ENCODE results near the gene CTXN1. TPM values are rescaled to one million over a fixed set of nuclear protein-coding genes. Genes with fewer than 3 reads are reported as not detected.
A peak's percentile ranks its signal among the peaks of the same experiment; 100 is the strongest.

The CTXN1 gene
- total RNA-seq = 10 to 100 TPM in 1 of 2 donors, 1 to 10 TPM in 1; 4.3 to 14.7 TPM
- 100 to 1,000 TPM; 161 to 182 TPM for polyA plus RNA-seq (ENCODE audit: insufficient read length in 2 of 2)
- long read RNA-seq, donor 1, transcript CTXN1-201 (2 exons, 1,274 nt) = major isoform, 143 of 150 reads
- long read RNA-seq, donor 1, partial matches to known transcripts = 0 of 150 reads
- long read RNA-seq, donor 1, other reads (novel, unspliced or antisense) = 7 of 150 reads
- long read RNA-seq, donor 2, transcript CTXN1-201 (2 exons, 1,274 nt) = major isoform, 95 of 95 reads
- long read RNA-seq, donor 2, partial matches to known transcripts = 0 of 95 reads
- long read RNA-seq, donor 2, other reads (novel, unspliced or antisense) = 0 of 95 reads
- long read RNA-seq, donor 3, transcript CTXN1-201 (2 exons, 1,274 nt) = major isoform, 103 of 103 reads
- long read RNA-seq, donor 3, partial matches to known transcripts = 0 of 103 reads
- long read RNA-seq, donor 3, other reads (novel, unspliced or antisense) = 0 of 103 reads
- long read RNA-seq, donor 4, transcript CTXN1-201 (2 exons, 1,274 nt) = major isoform, 11 of 11 reads
- long read RNA-seq, donor 4, partial matches to known transcripts = 0 of 11 reads
- long read RNA-seq, donor 4, other reads (novel, unspliced or antisense) = 0 of 11 reads

DNA sequence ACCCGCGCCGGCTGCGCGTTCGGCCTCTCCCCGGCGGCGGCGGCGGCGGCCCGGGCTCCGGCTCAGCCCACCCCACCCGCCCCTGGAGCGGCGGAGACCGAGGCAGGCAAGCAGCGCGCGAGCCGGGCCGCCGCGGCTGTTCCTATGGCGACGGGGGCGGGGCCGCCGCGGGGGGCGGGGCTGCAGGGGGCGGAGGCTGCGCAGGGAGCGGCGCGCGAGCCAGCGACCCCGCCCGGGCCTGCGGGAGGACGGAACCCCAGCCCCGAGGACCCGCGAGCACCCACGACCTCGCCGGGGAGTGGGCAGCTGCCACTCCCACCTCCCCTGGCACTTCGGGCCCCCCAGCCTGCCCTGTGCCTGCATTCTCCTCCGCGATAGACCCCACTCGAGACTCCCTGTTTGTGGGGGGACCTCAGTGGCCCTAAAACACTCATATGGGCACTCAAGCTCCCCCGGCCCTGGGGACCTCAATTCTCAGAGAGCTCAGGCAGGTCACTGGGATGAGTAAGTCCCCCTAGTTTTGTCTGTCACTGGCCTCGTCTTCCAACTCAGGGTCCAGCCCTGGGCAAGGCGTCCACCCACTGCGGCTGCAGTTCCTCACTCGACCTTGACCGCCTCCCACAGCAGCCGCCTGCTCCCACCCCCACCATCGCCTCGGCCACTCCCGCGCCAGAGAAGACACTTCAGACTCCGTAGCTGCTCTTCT lies at the start of gene CTXN1:
Gene CTXN1, minus strand, starts transcription at position 115 of the 706 bp plus-strand sequence. CDS start 597 bp downstream, outside the sequence.
- no peaks in the 10 kb centered on the region for H3K27me3 ChIP-seq (ENCODE audit: control insufficient read depth, insufficient read depth, low read length)
- H3K4me3 ChIP-seq (ENCODE audit: low read depth, low read length) = peak within 1 kb of the TSS; percentile 52
- peak within 1 kb of the TSS; percentile 29 for H3K27ac ChIP-seq (ENCODE audit: low read depth, low read length)

DNA sequence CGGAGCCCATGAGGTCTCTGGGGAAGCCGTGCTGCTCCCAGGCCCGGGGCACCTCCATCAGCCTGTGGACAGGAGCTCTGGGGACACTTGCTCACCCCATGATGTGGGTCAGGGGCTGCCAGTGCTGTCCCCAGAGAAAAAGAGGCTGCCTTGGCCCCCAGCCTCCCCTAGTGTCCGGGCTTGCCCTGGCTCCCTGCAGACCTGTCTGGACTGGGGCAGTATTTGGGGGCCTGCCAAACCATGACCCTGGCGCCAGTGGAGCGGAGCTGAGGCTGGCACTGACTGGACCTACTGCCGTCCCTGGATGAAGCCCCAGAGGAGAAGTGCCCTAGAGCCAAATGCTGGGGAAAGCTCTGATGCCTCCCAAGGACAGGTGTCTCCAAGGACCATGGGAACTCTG lies 49.1 kb upstream of the CTXN1 start:
- 67% methylated on average over 7 of the region's 7 CpGs for WGBS (ENCODE audit: insufficient coverage)
- Histone ChIP-seq H3K27ac (ENCODE audit: low read depth, low read length) (no peak overlapping the region), H3K9me3 (ENCODE audit: control insufficient read depth, insufficient read depth, low read length) (no peaks in the 10 kb centered on the region), H3K27me3 (ENCODE audit: control insufficient read depth, insufficient read depth, low read length) (no peaks in the 10 kb centered on the region), H3K4me1 (ENCODE audit: control insufficient read depth, insufficient read depth, low read length) (peaks cover 15% of the 10 kb centered on the region), H3K36me3 (ENCODE audit: control insufficient read depth, insufficient read depth, low read length) (peaks cover 93% of the 10 kb centered on the region), H3K4me3 (ENCODE audit: low read depth, low read length) (no peak overlapping the region)
- DNase-seq (ENCODE audit: low read depth in 4 of 6, low spot score in 6 of 6) = peak in 1 of 6 donors; percentile 60

More for the DNA sequence above, at the start of gene CTXN1:
- peaks cover 80% of the 10 kb centered on the region for H3K36me3 ChIP-seq (ENCODE audit: control insufficient read depth, insufficient read depth, low read length)
- H3K9me3 ChIP-seq (ENCODE audit: control insufficient read depth, insufficient read depth, low read length) = no peaks in the 10 kb centered on the region
- peaks cover 74% of the 10 kb centered on the region for H3K4me1 ChIP-seq (ENCODE audit: control insufficient read depth, insufficient read depth, low read length)
- DNase-seq (ENCODE audit: low read depth in 4 of 6, low spot score in 6 of 6) = peak in 5 of 6 donors; percentile 63 to 90 (median 71)
- 2% methylated on average over 65 of the region's 65 CpGs for whole genome bisulfite sequencing (ENCODE audit: insufficient coverage)

DNA sequence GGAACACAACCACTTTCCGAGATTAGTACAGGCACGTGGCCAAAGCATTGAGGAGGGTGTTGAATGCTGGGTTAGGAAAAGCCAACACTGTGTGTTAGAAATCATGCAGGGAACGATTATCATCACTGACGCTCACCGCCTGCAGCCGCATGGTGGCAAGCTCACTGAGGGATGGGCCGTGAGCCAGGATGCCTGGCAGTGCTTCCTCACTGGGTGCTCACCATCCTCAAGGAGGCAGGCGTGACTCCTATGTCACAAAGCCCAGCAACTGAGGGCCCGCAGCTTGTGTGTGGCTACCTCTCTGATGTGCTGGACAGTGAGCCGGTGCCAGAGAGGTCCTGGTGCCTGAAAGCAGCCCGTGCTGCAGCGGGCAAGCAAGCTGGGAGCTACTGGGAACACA lies 47.9 kb upstream of the CTXN1 start:
- Histone ChIP-seq H3K4me1 (ENCODE audit: control insufficient read depth, insufficient read depth, low read length) (peaks cover 15% of the 10 kb centered on the region), H3K36me3 (ENCODE audit: control insufficient read depth, insufficient read depth, low read length) (peaks cover 92% of the 10 kb centered on the region), H3K9me3 (ENCODE audit: control insufficient read depth, insufficient read depth, low read length) (no peaks in the 10 kb centered on the region), H3K27me3 (ENCODE audit: control insufficient read depth, insufficient read depth, low read length) (no peaks in the 10 kb centered on the region), H3K27ac (ENCODE audit: low read depth, low read length) (no peak overlapping the region), H3K4me3 (ENCODE audit: low read depth, low read length) (no peak overlapping the region)
- WGBS (ENCODE audit: insufficient coverage) = 81% methylated on average over 12 of the region's 12 CpGs
- peak in 2 of 6 donors; percentile 4 to 85 for DNase-seq (ENCODE audit: low read depth in 4 of 6, low spot score in 6 of 6)

DNA sequence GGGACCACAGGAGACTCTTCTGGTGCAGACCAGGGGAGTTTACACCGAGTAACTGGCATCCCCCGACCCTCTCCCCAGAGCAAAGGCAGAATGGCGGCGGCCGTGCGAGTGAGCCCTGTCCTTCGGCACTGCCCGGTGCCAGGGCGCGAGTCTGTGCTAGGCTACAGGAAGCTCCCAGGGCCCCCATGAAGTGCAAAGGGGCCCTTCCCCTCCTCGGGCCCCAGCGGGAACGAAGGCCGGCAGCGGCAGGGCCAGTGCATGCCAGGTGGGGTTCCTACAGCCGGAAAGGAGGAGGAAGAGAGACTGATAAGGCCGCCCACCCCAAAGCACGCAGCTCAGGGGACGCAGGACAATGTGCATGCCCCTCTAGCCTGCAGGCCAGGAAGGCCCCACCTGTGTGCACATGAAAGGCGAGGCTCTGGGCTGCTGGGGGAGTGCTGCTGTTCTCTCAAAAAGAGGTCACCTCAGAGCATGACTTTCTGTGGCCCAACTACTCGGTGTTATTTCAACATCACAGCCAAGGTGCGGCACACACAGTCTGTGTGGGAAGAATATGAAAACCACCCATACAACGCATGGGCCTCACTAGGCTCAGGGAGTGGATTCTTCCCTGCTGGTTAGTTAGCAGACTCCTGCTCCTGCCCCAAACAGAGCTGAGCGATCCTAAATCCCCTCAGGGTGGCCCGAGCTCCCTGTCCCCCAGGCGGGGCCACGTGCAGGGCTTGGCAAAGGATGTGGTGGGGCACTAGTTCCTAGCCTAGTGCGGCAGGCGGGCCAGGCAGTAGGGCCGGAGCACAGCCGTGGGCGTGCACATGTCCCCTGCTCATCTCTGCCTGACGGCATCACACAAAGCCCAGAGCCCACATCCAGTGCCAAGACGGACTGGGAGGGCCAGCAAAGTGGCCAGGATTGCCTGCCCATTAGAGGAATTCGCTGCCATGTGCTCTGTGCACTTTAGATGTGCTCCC lies 45.9 kb upstream of the CTXN1 start:
- Histone ChIP-seq H3K4me3 (ENCODE audit: low read depth, low read length) (no peak overlapping the region), H3K27ac (ENCODE audit: low read depth, low read length) (no peak overlapping the region), H3K9me3 (ENCODE audit: control insufficient read depth, insufficient read depth, low read length) (no peaks in the 10 kb centered on the region), H3K4me1 (ENCODE audit: control insufficient read depth, insufficient read depth, low read length) (peaks cover 15% of the 10 kb centered on the region), H3K27me3 (ENCODE audit: control insufficient read depth, insufficient read depth, low read length) (no peaks in the 10 kb centered on the region), H3K36me3 (ENCODE audit: control insufficient read depth, insufficient read depth, low read length) (peaks cover 90% of the 10 kb centered on the region)
- 88% methylated on average over 31 of the region's 35 CpGs for WGBS (ENCODE audit: insufficient coverage)
- DNase-seq (ENCODE audit: low read depth in 4 of 6, low spot score in 6 of 6) = no peak

DNA sequence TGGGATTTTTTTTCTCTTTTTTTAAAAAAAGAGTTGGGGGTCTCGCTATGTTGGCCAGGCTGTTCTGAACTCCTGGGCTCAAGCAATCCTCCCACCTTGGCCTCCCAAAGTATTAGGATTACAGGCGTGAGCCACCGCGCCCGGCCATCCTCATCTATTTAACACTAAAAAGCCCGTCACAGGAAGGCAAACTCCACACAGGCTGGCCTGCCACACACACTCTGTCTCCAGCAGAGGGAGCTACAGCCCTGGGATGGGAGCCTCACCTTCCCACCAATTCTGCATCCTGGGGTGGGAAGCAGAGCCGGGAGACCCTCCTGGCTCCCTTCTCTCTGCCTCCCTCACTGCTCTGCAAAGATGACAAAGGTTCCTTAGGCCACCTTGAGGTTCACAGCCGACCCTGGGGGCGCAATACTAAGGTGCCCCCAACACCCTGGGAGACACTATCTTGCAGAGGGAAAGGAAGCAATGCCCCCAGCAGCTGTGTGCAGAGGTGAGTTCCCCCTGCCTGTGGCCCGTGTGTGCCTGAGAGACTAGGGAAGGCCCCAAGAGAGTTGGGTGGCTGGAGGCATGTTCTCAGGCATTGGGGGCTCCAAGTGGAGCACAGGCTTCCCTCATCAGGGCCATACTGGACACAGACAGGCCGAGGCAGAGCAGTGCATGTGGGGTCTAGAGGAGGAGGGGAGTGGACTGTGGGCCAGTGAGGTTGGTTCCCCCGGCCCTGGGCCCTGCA lies 44.9 kb upstream of the CTXN1 start:
- Histone ChIP-seq H3K4me3 (ENCODE audit: low read depth, low read length) (no peak overlapping the region), H3K27me3 (ENCODE audit: control insufficient read depth, insufficient read depth, low read length) (no peaks in the 10 kb centered on the region), H3K4me1 (ENCODE audit: control insufficient read depth, insufficient read depth, low read length) (peaks cover 15% of the 10 kb centered on the region), H3K36me3 (ENCODE audit: control insufficient read depth, insufficient read depth, low read length) (peaks cover 93% of the 10 kb centered on the region), H3K9me3 (ENCODE audit: control insufficient read depth, insufficient read depth, low read length) (no peaks in the 10 kb centered on the region), H3K27ac (ENCODE audit: low read depth, low read length) (no peak overlapping the region)
- 49% methylated on average over 9 of the region's 12 CpGs for WGBS (ENCODE audit: insufficient coverage)
- peak in 5 of 6 donors; percentile 3 to 77 (median 15) for DNase-seq (ENCODE audit: low read depth in 4 of 6, low spot score in 6 of 6)

DNA sequence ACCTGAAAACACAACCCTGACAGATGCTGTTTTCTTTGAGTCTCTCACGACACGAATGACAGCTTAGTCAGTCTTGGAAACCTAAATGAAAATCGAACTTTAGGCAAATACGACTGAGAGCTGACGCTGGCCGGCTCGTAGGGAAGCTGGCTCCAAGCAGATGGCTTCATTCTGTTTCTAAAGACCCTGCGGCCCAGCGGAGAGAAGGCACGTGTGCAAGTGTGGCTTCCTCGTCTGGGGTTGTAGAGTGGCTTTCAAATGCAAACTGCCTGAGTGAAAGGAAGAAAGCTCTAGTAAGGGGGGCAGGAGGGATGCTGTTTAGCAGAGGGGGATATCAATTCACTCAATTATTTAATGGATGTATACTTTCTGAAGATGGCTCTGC lies 43.6 kb upstream of the CTXN1 start:
- WGBS (ENCODE audit: insufficient coverage) = 55% methylated on average over 11 of the region's 11 CpGs
- peak in 1 of 6 donors; percentile 78 for DNase-seq (ENCODE audit: low read depth in 4 of 6, low spot score in 6 of 6)
- Histone ChIP-seq H3K27ac (ENCODE audit: low read depth, low read length) (no peak overlapping the region), H3K36me3 (ENCODE audit: control insufficient read depth, insufficient read depth, low read length) (peaks cover 94% of the 10 kb centered on the region), H3K27me3 (ENCODE audit: control insufficient read depth, insufficient read depth, low read length) (no peaks in the 10 kb centered on the region), H3K4me3 (ENCODE audit: low read depth, low read length) (no peak overlapping the region), H3K9me3 (ENCODE audit: control insufficient read depth, insufficient read depth, low read length) (no peaks in the 10 kb centered on the region), H3K4me1 (ENCODE audit: control insufficient read depth, insufficient read depth, low read length) (peaks cover 7% of the 10 kb centered on the region)

DNA sequence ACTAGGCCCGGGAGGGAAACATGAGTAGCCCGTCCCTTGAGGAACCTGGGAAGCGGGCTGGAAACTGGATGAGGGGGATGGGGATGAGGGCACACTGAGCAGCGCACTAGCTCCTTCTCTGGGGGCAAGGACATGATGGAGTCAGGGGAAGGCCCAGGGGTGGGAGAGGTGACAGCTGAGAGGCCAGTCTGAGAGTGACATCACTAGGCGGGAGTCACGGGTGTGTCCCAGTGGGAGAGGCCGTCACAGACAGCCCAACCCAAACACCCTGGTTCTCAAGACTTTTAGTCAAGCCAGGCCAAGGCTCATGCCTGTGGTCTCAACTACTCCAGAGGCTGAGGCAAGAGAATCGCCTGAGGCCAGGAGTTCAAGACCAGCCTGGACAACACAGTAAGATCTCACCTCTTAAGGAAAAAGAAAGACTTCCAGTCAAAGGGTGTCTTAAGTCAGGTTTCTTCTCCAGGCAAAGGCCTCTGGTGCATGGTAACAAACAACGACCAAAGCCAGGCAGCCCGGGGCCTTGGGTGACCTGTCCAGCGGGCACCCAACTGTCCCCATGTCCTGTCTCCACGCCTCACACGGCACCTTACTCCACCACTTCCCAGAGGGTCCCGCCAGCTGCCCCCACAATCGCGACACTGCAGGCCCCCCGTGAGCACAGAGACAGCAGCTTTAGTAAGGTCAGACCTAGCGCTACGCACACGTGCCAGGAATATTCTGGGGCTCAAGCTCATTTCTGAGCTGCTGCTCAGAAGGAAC lies 43.0 kb upstream of the CTXN1 start:
- 93% methylated on average over 17 of the region's 20 CpGs for WGBS (ENCODE audit: insufficient coverage)
- peaks cover 94% of the 10 kb centered on the region for H3K36me3 ChIP-seq (ENCODE audit: control insufficient read depth, insufficient read depth, low read length)

More for the DNA sequence above, 43.0 kb upstream of the CTXN1 start:
- no peak for DNase-seq (ENCODE audit: low read depth in 4 of 6, low spot score in 6 of 6)
- H3K27ac ChIP-seq (ENCODE audit: low read depth, low read length) = no peak overlapping the region
- H3K4me1 ChIP-seq (ENCODE audit: control insufficient read depth, insufficient read depth, low read length) = peaks cover 1% of the 10 kb centered on the region
- H3K9me3 ChIP-seq (ENCODE audit: control insufficient read depth, insufficient read depth, low read length) = no peaks in the 10 kb centered on the region
- H3K27me3 ChIP-seq (ENCODE audit: control insufficient read depth, insufficient read depth, low read length) = no peaks in the 10 kb centered on the region
- H3K4me3 ChIP-seq (ENCODE audit: low read depth, low read length) = no peak overlapping the region
